K562 (cell line): Measurements from ENCODE around the gene NUP210. TPM values are rescaled to one million over a fixed set of nuclear protein-coding genes. Genes with fewer than 3 reads are reported as not detected.

ENCODE experiments used
- ATAC-seq: fragments of 200-7000 bp; cut with Tn5 transposase; 3 replicates; pipeline ENCODE4 v1.9.1; 2020; ENCODE audit warnings: moderate library complexity
- BruUV-seq: library from RNA; stranded (reverse); fragments of 400-500 nt; replicated peaks from 2 replicates; lab custom pipeline; 2021; lab: Mats Ljungman, UMichigan
- CTCF ChIA-PET: fragments of 300-600 bp; formaldehyde crosslinking; extraction: SDS; loops from one replicate; lab custom pipeline; 2021; ENCODE audit warnings: low intra/inter-chr PET ratio; lab: Yijun Ruan, JAX
- POLR2A ChIA-PET: fragments of 300-600, 350-650 bp; sonication (Branson Sonifier 250); formaldehyde crosslinking; extraction: SDS; loops from one replicate; lab custom pipeline; 2021; ENCODE audit warnings: antibody characterized with exemption, inconsistent platforms; lab: Yijun Ruan, JAX
- DNase-seq, 4 experiments: peaks; one replicate each; pipeline versions ENCODE4 v3.0.0 to v3.0.0-alpha.2; 2011 to 2018; ENCODE audit warnings: low spot score in 3 of 4, mixed read lengths in 3 of 4; ENCODE audit errors: extremely low read depth in 1 of 4
- FAIRE-seq: peaks from 2 replicates; lab custom pipeline; 2011; peaks lifted over from hg19 to GRCh38; lab: Jason Lieb, UNC
- H2AFZ ChIP-seq: 2 replicates; pipeline ENCODE4 v1.6.0; 2011; ENCODE audit warnings: low read depth, low read length, control low read depth, inconsistent platforms
- H3K27ac ChIP-seq: fragments of 200-600 bp; 3 replicates; pipeline ENCODE4 v1.8.0; 2011; ENCODE audit warnings: low read depth, mild to moderate bottlenecking, control low read depth, inconsistent platforms, low read length, moderate library complexity, mixed read lengths; ENCODE audit errors: extremely low read depth
- H3K27me3 ChIP-seq, 2 experiments: fragments of 300-600 bp in 1 of 2; 2 replicates in 1 of 2; 3 replicates in 1 of 2; pipeline versions ENCODE4 v1.6.0 to v1.8.0; 2011; ENCODE audit warnings: inconsistent platforms in 2 of 2, low read length in 2 of 2, mild to moderate bottlenecking in 1 of 2, mixed read lengths in 1 of 2, moderate library complexity in 1 of 2; ENCODE audit not compliant: control insufficient read depth in 2 of 2, insufficient read depth in 2 of 2
- H3K36me3 ChIP-seq: fragments of 300-600 bp; 3 replicates; pipeline ENCODE4 v1.8.0; 2011; ENCODE audit warnings: mild to moderate bottlenecking, low read length, inconsistent platforms; ENCODE audit not compliant: control insufficient read depth, insufficient read depth
- H3K4me1 ChIP-seq, 2 experiments: fragments of 200-600 bp in 1 of 2; replicated peaks in 1 of 2; 2 replicates in 1 of 2; 3 replicates in 1 of 2; pipeline versions ENCODE4 v1.5.1 to v1.8.0; 2011; ENCODE audit warnings: inconsistent platforms in 2 of 2, low read length in 2 of 2, mild to moderate bottlenecking in 1 of 2, mixed read lengths in 1 of 2, moderate library complexity in 1 of 2; ENCODE audit not compliant: control insufficient read depth in 2 of 2, insufficient read depth in 2 of 2
- H3K4me2 ChIP-seq: 2 replicates; pipeline ENCODE4 v1.6.1; 2011; ENCODE audit warnings: low read length, control low read depth, inconsistent platforms, mixed read lengths; ENCODE audit not compliant: insufficient read depth
- H3K4me3 ChIP-seq: fragments of 200-600 bp; sonication (generic), shearing (Covaris generic); 2 replicates; pipeline ENCODE4 v1.5.1; 2016; ENCODE audit warnings: control low read depth, inconsistent platforms
- H3K79me2 ChIP-seq: fragments of 200-600 bp; 3 replicates; pipeline ENCODE4 v1.8.0; 2011; ENCODE audit warnings: low read length, inconsistent platforms; ENCODE audit not compliant: control insufficient read depth, insufficient read depth
- H3K9ac ChIP-seq, 2 experiments: 2 replicates each; pipeline versions ENCODE4 v1.6.0 to v1.6.1; 2011; ENCODE audit warnings: low read depth in 2 of 2, low read length in 2 of 2, control low read depth in 1 of 2, inconsistent platforms in 1 of 2, mild to moderate bottlenecking in 1 of 2, mixed read lengths in 1 of 2; ENCODE audit not compliant: insufficient read depth in 1 of 2
- H3K9me1 ChIP-seq: one replicate; pipeline ENCODE4 v1.6.0; 2011; ENCODE audit warnings: inconsistent platforms, mild to moderate bottlenecking, low read length, moderate library complexity; ENCODE audit not compliant: control insufficient read depth, insufficient read depth
- H3K9me3 ChIP-seq: replicated peaks from 2 replicates; pipeline ENCODE4 v1.5.1; 2011; ENCODE audit warnings: low read depth, low read length, inconsistent platforms; ENCODE audit not compliant: control insufficient read depth, insufficient read depth
- H4K20me1 ChIP-seq: replicated peaks from 2 replicates; pipeline ENCODE4 v1.6.1; 2011; ENCODE audit warnings: low read length, inconsistent platforms, mixed read lengths; ENCODE audit not compliant: control insufficient read depth, insufficient read depth
- BCOR ChIP-seq: fragments of 450-650 bp; IDR thresholded peaks from 2 replicates; pipeline ENCODE4 v1.6.1; 2016
- HDGF ChIP-seq: fragments of 450-650 bp; IDR thresholded peaks from 2 replicates; pipeline ENCODE4 v1.6.1; 2016
- MAX ChIP-seq: sonication (generic); formaldehyde crosslinking; IDR thresholded peaks from 2 replicates; pipeline ENCODE4 v1.9.0; 2022; ENCODE audit warnings: mild to moderate bottlenecking, missing genetic modification reagents
- MGA ChIP-seq: fragments of 450-650 bp; IDR thresholded peaks from 2 replicates; pipeline ENCODE4 v1.6.1; 2016; ENCODE audit warnings: mild to moderate bottlenecking, moderate library complexity
- PHB ChIP-seq: fragments of 250-450 bp; sonication (Bioruptor Pico); IDR thresholded peaks from 2 replicates; pipeline ENCODE4 v1.5.0; 2021
- ZNF592 ChIP-seq: fragments of 450-650 bp; IDR thresholded peaks from 2 replicates; pipeline ENCODE4 v1.6.1; 2017; ENCODE audit warnings: antibody characterized with exemption, mild to moderate bottlenecking
- ZNF77 ChIP-seq: fragments of 250-450 bp; sonication (Bioruptor Pico); IDR thresholded peaks from 2 replicates; pipeline ENCODE4 v1.5.0; 2020
- WGBS: fragments of 100-300 bp; shearing (Covaris generic); methylation state at CpG from one replicate; pipeline ENCODE4 v1.1.6; 2016; ENCODE audit warnings: low coverage, mixed read lengths; ENCODE audit not compliant: insufficient coverage; ENCODE audit errors: missing lambda C conversion rate; 5-methylcytosine and 5-hydroxymethylcytosine counted together
- in situ Hi-C: fragments of 300-500 bp; cut with MboI; formaldehyde crosslinking; loops from 4 replicates; pipeline ENCODE4 v1.15.0; 2018; ENCODE audit warnings: inconsistent platforms, mixed read lengths
- intact Hi-C: fragments of 100-400 bp; cut with micrococcal nuclease; formaldehyde crosslinking; loops from 2 replicates; pipeline ENCODE4 v1.14.2; 2022
- polyA plus RNA-seq, 8 experiments: library from polyadenylated mRNA; depleted of rRNA in 4 of 8; stranded (reverse) in 5 of 8; unstranded in 3 of 8; fragments of >200 nt; fragmentation: Nextera tagmentation in 2 of 8; fragmentation: Illumina TruSeq in 1 of 8; extraction: Ambion mirVana in 2 of 8; extraction: Trizol in 1 of 8; gene quantifications; 2 replicates each; pipeline versions ENCODE4 v1.2.1 to v1.2.3, GENCODE V29; 2011 to 2014; ENCODE audit warnings: inconsistent platforms in 1 of 8, missing spikeins in 1 of 8
- total RNA-seq, 7 experiments: library from RNA; depleted of rRNA in 6 of 7; stranded (reverse); fragments of >200 nt in 6 of 7; fragmentation: Illumina TruSeq in 2 of 7; extraction: Trizol in 2 of 7; gene quantifications; 2 replicates each; pipeline versions ENCODE4 v1.2.1 to v1.2.3, GENCODE V29; 2011 to 2021; ENCODE audit warnings: low replicate concordance in 1 of 7

The NUP210 gene
- total and polyA plus RNA-seq, 9 of the 15 experiments (the other 6 are each of a cell fraction or from before 2014, with no cell fraction given): 1.2 to 138 (median 44.0) TPM

GRCh38 chr3:13406190-13406589, 13.9 kb downstream of the NUP210 start:
- no peak overlapping the region for H3K4me3 ChIP-seq
- peak overlapping the region; percentile 27 to 79; a peak in 3 of 4 replicates for H3K9ac ChIP-seq
- in situ Hi-C loops: no loop called here
- ATAC-seq (peak; percentile 67), DNase-seq (peak in 2 of 4 experiments; percentile 55 to 64), FAIRE-seq (peak; percentile 15)
- H3K36me3 ChIP-seq: peaks cover 42% of the 10 kb centered on the region; the same call in 2 of the 3 replicates
- peaks cover 32 to 39% of the 10 kb centered on the region in 2 experiments; a peak in 4 of 5 replicates for H3K4me1 ChIP-seq
- H3K27me3 ChIP-seq: no peaks in the 10 kb centered on the region
- no TSS peak for BruUV-seq
- H4K20me1 ChIP-seq: peaks cover 14% of the 10 kb centered on the region; the same call in 1 of the 2 replicates
- peaks cover 19% of the 10 kb centered on the region for H3K9me3 ChIP-seq
- no peak overlapping the region for H2AFZ ChIP-seq
- intact Hi-C loops: loop anchor here (2.0 kb wide), 1 partner anchor 25 kb away; no protein-coding TSS in a partner anchor
- ChIA-PET POLR2A (interaction anchor here (0.7 to 4.0 kb wide), 6 partner anchors 11 to 59 kb away, joined by 3 to 29 read pairs (median 4); partner anchors contain the start of gene NUP210), CTCF (no interaction called here)
- H3K9me1 ChIP-seq: no peaks in the 10 kb centered on the region
- H3K79me2 ChIP-seq: peaks cover 93% of the 10 kb centered on the region
- WGBS: 27% methylated on average over 5 of the region's 5 CpGs
- peak overlapping the region; percentile 67; the same call in 1 of the 2 replicates for H3K4me2 ChIP-seq
- peak overlapping the region; percentile 43; the same call in 2 of the 3 replicates for H3K27ac ChIP-seq
- TF ChIP-seq HDGF: peak; percentile 77; the same call in 1 of the 2 replicates
- peak; percentile 69 for TF ChIP-seq ZNF592
- no peak for TF ChIP-seq PHB (CRISPR knock-in tag)
- TF ChIP-seq BCOR: no peak
- TF ChIP-seq ZNF77 (CRISPR knock-in tag): no peak
- peak; percentile 77 for TF ChIP-seq MAX (CRISPR knock-in tag)
- peak; percentile 56 for TF ChIP-seq MGA
